Astrocyte of the cerebellum (primary cell): ENCODE data around the gene COPS2.

Source experiments
- DNase-seq: peaks from one replicate; pipeline ENCODE4 v3.0.0-alpha.2; 2011; ENCODE audit warnings: low read depth
- H3K4me3 ChIP-seq: 2 replicates; pipeline ENCODE4 v1.5.1; 2011; ENCODE audit warnings: mild to moderate bottlenecking, low read depth, low read length, moderate library complexity
- CTCF ChIP-seq: IDR thresholded peaks from 2 replicates; pipeline ENCODE4 v1.5.1; 2012; ENCODE audit warnings: low read length, low read depth, moderate library complexity, mild to moderate bottlenecking; ENCODE audit errors: missing control alignments
- in situ Hi-C: cut with HindIII; loops from 2 replicates; pipeline ENCODE4 v1.10.0; 2017; ENCODE audit warnings: low sequenced_read_pairs

The COPS2 gene

GRCh38 chr15:49155110-49155833, at the start of gene COPS2:
COPS2 (minus strand) TSS chr15:49155599; CDS start chr15:49155578, 21 bp downstream.
- TF ChIP-seq CTCF = no peak
- peak; percentile 98 for DNase-seq
- H3K4me3 ChIP-seq = peak within 1 kb of the TSS; percentile 98
- in situ Hi-C loops = no loop called here

- no peak for TF ChIP-seq CTCF
- DNase-seq = no peak
- no peak overlapping the region for H3K4me3 ChIP-seq
- in situ Hi-C loops = no loop called here
Observed at GRCh38 chr15:49200347-49200746, 44.9 kb upstream of the COPS2 start.

- no peak overlapping the region for H3K4me3 ChIP-seq
Observed at GRCh38 chr15:49199666-49200065, 44.3 kb upstream of the COPS2 start.

GRCh38 chr15:49196856-49197255, 41.5 kb upstream of the COPS2 start:
- no peak overlapping the region for H3K4me3 ChIP-seq
- in situ Hi-C loops = no loop called here
- no peak for DNase-seq
- no peak for TF ChIP-seq CTCF

More at GRCh38 chr15:49199666-49200065, 44.3 kb upstream of the COPS2 start:
- no peak for DNase-seq
- in situ Hi-C loops = no loop called here
- no peak for TF ChIP-seq CTCF

- no peak for TF ChIP-seq CTCF
- in situ Hi-C loops = no loop called here
- DNase-seq = no peak
- H3K4me3 ChIP-seq = no peak overlapping the region
Observed at GRCh38 chr15:49191892-49192291, 36.5 kb upstream of the COPS2 start.

- in situ Hi-C loops = no loop called here
- no peak for DNase-seq
- no peak overlapping the region for H3K4me3 ChIP-seq
- no peak for TF ChIP-seq CTCF
Observed at GRCh38 chr15:49190586-49190985, 35.2 kb upstream of the COPS2 start.
